A549 (cell line): ENCODE data around the gene EFCAB7.

Experiments used
- BHLHE40 ChIP-seq: IDR thresholded peaks from 2 replicates; pipeline ENCODE4 v1.6.1; 2012; ENCODE audit warnings: low read depth, low read length, inconsistent platforms
- CBX8 ChIP-seq: fragments of 200-600 bp; sonication (generic); IDR thresholded peaks from 2 replicates; pipeline ENCODE4 v1.6.1; 2016
- CEBPB ChIP-seq, 2 experiments: fragments of >200 bp in 1 of 2; sonication (Bioruptor Twin) in 1 of 2; formaldehyde crosslinking in 1 of 2; IDR thresholded peaks; 2 replicates each; pipeline ENCODE4 v1.6.1; 2012 to 2016
- CTCF ChIP-seq: fragments of >200 bp; sonication (Bioruptor Twin); formaldehyde crosslinking; IDR thresholded peaks from 3 replicates; pipeline ENCODE4 v1.5.1; 2016
- MAFK ChIP-seq: fragments of 450-650 bp; IDR thresholded peaks from 2 replicates; pipeline ENCODE4 v1.6.1; 2014; ENCODE audit not compliant: partially characterized antibody
- POLR2A ChIP-seq: IDR thresholded peaks from 2 replicates; pipeline ENCODE4 v1.6.1; 2012; ENCODE audit warnings: mild to moderate bottlenecking, low read length
- RAD21 ChIP-seq, 2 experiments: fragments of >200 bp in 1 of 2; sonication (Bioruptor Twin) in 1 of 2; formaldehyde crosslinking in 1 of 2; IDR thresholded peaks in 1 of 2; conservative IDR thresholded peaks in 1 of 2; 2 replicates in 1 of 2; 3 replicates in 1 of 2; pipeline ENCODE4 v1.6.1; 2012 to 2018; ENCODE audit warnings: inconsistent platforms in 1 of 2
- TF ChIP-seq, protein P1 (sequence below): IDR thresholded peaks from 2 replicates; pipeline ENCODE4 v1.6.1; 2012

DNA sequence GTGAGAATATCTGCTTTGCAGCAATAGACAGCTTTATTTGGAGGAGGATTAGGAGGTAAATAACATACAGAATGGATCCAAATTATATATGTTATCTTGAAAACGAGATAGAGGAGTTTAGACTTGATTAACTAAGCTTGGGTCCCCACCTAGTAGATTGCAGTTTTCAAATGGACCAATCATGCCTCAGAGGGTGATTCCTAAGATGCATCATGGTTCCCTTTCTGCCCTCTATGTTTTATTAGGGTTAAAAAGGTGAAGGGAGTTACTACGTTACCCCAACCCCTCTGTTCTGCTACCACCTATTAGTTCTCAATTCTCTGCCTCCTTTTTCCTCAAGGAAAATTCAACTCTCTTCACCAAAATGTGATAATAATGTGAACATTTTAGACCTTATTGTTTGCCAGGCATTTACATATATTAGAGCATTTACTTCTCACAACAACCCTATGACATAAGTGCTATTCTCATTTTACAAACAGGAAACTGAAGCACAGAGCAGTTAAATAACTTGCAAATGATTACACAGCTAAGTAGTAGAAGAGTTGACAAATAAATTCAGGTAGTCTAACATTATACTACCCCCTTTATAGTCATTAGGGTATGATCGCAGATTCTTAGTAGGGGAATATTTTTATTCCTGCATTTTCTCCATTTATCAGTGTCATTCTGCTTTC lies 46.5 kb downstream of the EFCAB7 start:
- TF ChIP-seq POLR2A: no peak
- TF ChIP-seq CTCF: no peak
- no peak for TF ChIP-seq RAD21 (conservative IDR thresholded peaks at IDR 0.05 in 1 of 2, IDR thresholded peaks at IDR 0.05 in 1 of 2)
- no peak for TF ChIP-seq CBX8
- TF ChIP-seq, protein P1, sequence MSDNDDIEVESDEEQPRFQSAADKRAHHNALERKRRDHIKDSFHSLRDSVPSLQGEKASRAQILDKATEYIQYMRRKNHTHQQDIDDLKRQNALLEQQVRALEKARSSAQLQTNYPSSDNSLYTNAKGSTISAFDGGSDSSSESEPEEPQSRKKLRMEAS: no peak
- TF ChIP-seq BHLHE40: no peak
- no peak for TF ChIP-seq MAFK
- TF ChIP-seq CEBPB (IDR thresholded peaks at IDR 0.05): no peak
